ENCODE measurements around the gene ZIC1.

- TF ChIP-seq, protein P1, sequence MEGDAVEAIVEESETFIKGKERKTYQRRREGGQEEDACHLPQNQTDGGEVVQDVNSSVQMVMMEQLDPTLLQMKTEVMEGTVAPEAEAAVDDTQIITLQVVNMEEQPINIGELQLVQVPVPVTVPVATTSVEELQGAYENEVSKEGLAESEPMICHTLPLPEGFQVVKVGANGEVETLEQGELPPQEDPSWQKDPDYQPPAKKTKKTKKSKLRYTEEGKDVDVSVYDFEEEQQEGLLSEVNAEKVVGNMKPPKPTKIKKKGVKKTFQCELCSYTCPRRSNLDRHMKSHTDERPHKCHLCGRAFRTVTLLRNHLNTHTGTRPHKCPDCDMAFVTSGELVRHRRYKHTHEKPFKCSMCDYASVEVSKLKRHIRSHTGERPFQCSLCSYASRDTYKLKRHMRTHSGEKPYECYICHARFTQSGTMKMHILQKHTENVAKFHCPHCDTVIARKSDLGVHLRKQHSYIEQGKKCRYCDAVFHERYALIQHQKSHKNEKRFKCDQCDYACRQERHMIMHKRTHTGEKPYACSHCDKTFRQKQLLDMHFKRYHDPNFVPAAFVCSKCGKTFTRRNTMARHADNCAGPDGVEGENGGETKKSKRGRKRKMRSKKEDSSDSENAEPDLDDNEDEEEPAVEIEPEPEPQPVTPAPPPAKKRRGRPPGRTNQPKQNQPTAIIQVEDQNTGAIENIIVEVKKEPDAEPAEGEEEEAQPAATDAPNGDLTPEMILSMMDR (IDR thresholded peaks at IDR 0.05; ENCODE audit: low read depth, low read length), result peak; percentile 85
- TF ChIP-seq EZH2phosphoT487 (IDR thresholded peaks at IDR 0.05; ENCODE audit: low read depth), result no peak
Observed at GRCh38 chr3:147361454-147362420, 47.4 kb upstream of the ZIC1 start.

All from OCI-LY3 (cell line).